Measurements from ENCODE around the gene NGLY1. TPM values are rescaled to one million over a fixed set of nuclear protein-coding genes. Genes with fewer than 3 reads are reported as not detected.

The NGLY1 gene
- total RNA-seq, 4 donors from 2014 or later: 61.5 to 73.3 (median 68.6) TPM

DNA sequence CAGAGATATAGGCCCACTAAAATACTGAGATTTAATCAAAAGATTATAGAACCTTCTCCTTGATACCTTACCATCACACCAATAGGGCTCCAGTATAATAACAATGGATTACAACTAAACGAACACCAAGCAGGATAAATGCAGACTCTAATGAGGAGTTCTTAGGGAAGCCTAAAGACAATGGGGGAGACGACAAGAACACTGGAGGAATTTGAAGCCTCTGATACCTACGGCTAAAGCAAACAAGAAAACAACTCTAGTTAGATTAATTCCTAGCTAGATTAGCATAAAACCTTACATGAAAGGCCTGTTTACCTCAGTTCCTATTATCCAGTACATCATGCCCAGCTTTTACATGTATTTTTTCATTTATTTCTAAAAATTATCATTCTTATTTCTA lies 35.1 kb downstream of the NGLY1 start:
- in situ Hi-C loops (cut with MboI; ENCODE audit: low sequenced_read_pairs in 4 of 4): no loop called here

DNA sequence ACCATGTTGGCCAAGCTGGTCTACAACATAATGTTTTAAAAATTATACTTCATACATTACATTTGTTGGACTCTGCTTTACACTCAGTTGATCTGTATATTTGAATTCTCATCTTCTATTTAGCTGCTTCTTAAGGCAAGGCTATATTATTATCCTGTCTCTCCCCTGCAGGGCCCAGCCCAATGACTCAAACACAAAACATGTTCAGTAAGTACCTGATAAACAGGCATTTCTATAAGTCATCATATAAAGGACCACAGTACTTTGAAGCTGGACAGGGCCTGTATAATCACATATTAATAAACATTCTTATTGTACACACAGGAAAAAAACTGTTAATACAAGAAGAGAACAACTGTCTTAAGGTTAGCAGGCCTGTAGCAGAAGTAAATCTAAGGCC lies 36.2 kb downstream of the NGLY1 start:
- in situ Hi-C loops (cut with MboI; ENCODE audit: low sequenced_read_pairs in 4 of 4) (no loop called here), intact Hi-C loops (cut with DNase I; ENCODE audit: low total_unique reads) (no loop called here)
- TF ChIP-seq, protein P1, sequence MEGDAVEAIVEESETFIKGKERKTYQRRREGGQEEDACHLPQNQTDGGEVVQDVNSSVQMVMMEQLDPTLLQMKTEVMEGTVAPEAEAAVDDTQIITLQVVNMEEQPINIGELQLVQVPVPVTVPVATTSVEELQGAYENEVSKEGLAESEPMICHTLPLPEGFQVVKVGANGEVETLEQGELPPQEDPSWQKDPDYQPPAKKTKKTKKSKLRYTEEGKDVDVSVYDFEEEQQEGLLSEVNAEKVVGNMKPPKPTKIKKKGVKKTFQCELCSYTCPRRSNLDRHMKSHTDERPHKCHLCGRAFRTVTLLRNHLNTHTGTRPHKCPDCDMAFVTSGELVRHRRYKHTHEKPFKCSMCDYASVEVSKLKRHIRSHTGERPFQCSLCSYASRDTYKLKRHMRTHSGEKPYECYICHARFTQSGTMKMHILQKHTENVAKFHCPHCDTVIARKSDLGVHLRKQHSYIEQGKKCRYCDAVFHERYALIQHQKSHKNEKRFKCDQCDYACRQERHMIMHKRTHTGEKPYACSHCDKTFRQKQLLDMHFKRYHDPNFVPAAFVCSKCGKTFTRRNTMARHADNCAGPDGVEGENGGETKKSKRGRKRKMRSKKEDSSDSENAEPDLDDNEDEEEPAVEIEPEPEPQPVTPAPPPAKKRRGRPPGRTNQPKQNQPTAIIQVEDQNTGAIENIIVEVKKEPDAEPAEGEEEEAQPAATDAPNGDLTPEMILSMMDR (IDR thresholded peaks at IDR 0.05 in 4 of 5, conservative IDR thresholded peaks at IDR 0.05 in 1 of 5): no peak
- TF ChIP-seq POLR2A (IDR thresholded peaks at IDR 0.05): no peak
- ATAC-seq: no peak
- no peaks in the 10 kb centered on the region for H3K9me3 ChIP-seq
- no peak overlapping the region for H3K27ac ChIP-seq
- no peaks in the 10 kb centered on the region for H3K4me1 ChIP-seq
- H3K36me3 ChIP-seq: peaks cover 0 to 34% of the 10 kb centered on the region in 2 donors
- H3K27me3 ChIP-seq: no peaks in the 10 kb centered on the region
- no peak overlapping the region for H3K4me3 ChIP-seq
- DNase-seq: no peak

More for the DNA sequence above, 35.1 kb downstream of the NGLY1 start:
- H3K36me3 ChIP-seq: peaks cover 0 to 34% of the 10 kb centered on the region in 2 donors
- no peak for ATAC-seq
- intact Hi-C loops (cut with DNase I; ENCODE audit: low total_unique reads): loop anchor here (1.0 kb wide), 1 partner anchor 19 kb away; no protein-coding TSS in a partner anchor
- no peak for DNase-seq
- no peaks in the 10 kb centered on the region for H3K27me3 ChIP-seq
- no peak for TF ChIP-seq POLR2A (IDR thresholded peaks at IDR 0.05)
- TF ChIP-seq, protein P1 (IDR thresholded peaks at IDR 0.05 in 4 of 5, conservative IDR thresholded peaks at IDR 0.05 in 1 of 5): no peak
- no peaks in the 10 kb centered on the region for H3K9me3 ChIP-seq
- H3K4me1 ChIP-seq: no peaks in the 10 kb centered on the region
- H3K4me3 ChIP-seq: no peak overlapping the region
- no peak overlapping the region for H3K27ac ChIP-seq

DNA sequence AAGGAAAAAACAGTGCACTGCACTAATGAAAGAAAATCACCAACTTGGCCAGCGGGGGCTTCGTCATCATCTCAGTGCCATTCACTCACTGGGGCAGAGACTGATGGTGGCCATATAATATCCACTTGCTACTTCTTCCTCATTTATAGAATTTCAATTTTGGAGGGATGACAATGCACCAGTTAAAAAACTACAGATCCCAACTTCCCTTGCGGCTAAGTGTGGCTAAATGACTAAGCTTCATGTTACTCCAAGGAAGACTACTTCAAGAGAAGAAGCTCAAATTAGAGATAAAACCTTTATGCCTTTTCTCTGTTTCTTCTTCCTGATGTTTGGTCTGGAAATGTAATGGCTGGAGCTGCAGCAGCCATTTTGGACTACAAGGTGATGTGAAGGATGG lies 38.8 kb downstream of the NGLY1 start:
- no peak for DNase-seq
- Histone ChIP-seq H3K36me3 (peaks cover 0 to 20% of the 10 kb centered on the region in 2 donors), H3K4me3 (no peak overlapping the region), H3K4me1 (no peaks in the 10 kb centered on the region), H3K27ac (no peak overlapping the region), H3K9me3 (no peaks in the 10 kb centered on the region), H3K27me3 (no peaks in the 10 kb centered on the region)
- in situ Hi-C loops (cut with MboI; ENCODE audit: low sequenced_read_pairs in 4 of 4): no loop called here
- intact Hi-C loops (cut with DNase I; ENCODE audit: low total_unique reads): no loop called here
- ATAC-seq: no peak
- TF ChIP-seq, protein P1 (IDR thresholded peaks at IDR 0.05 in 4 of 5, conservative IDR thresholded peaks at IDR 0.05 in 1 of 5): no peak
- no peak for TF ChIP-seq POLR2A (IDR thresholded peaks at IDR 0.05)

DNA sequence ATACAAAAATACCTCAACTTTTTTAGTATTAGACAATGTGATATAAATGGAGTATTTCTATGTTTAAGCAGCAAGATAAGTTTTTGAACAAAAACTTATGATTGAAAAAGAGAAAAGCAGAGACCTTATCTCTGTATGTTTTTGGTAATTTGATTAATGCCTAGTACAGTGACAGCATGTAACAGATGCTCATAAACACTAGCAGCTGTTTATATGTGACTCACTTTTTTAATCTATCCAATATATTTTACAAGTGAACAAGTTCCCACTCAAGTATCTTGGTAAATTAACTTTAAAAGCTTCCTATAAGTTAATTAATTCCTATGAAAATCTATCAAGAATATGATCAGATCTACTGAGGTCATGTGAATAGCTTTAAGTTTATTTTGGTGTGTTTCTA lies 55.1 kb downstream of the NGLY1 start:
- H3K4me1 ChIP-seq: no peaks in the 10 kb centered on the region
- H3K27me3 ChIP-seq: no peaks in the 10 kb centered on the region
- H3K36me3 ChIP-seq: peaks cover 0 to 53% of the 10 kb centered on the region in 2 donors
- ATAC-seq (no peak), DNase-seq (no peak)
- intact Hi-C loops (cut with DNase I; ENCODE audit: low total_unique reads) (no loop called here), in situ Hi-C loops (cut with MboI; ENCODE audit: low sequenced_read_pairs in 4 of 4) (no loop called here)
- TF ChIP-seq, protein P1 (IDR thresholded peaks at IDR 0.05 in 4 of 5, conservative IDR thresholded peaks at IDR 0.05 in 1 of 5): no peak
- no peak for TF ChIP-seq POLR2A (IDR thresholded peaks at IDR 0.05)
- no peak overlapping the region for H3K4me3 ChIP-seq
- H3K27ac ChIP-seq: no peak overlapping the region
- no peaks in the 10 kb centered on the region for H3K9me3 ChIP-seq

DNA sequence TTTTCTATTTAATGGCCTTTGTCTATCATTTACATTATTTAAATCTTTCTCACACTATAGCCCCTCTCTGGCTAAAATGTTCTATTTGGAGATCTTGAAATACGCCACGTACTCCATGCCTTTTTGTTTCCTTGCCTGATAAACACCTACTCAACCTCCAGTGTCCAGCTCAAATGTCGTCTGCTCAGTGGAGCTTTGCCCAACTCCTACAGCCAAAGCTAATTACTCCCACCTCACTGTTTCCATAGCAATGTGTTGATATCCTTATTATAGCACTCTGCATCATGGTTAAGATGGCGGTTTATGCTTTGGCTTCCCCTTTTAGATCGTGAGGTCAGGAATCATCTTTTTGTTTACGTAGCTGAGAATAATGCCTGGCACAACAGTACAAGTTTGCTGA lies 55.9 kb downstream of the NGLY1 start:
- H3K36me3 ChIP-seq: peaks cover 0 to 46% of the 10 kb centered on the region in 2 donors
- H3K27me3 ChIP-seq: no peaks in the 10 kb centered on the region
- in situ Hi-C loops (cut with MboI; ENCODE audit: low sequenced_read_pairs in 4 of 4) (no loop called here), intact Hi-C loops (cut with DNase I; ENCODE audit: low total_unique reads) (no loop called here)
- H3K4me1 ChIP-seq: no peaks in the 10 kb centered on the region
- DNase-seq (no peak), ATAC-seq (no peak)
- no peak overlapping the region for H3K4me3 ChIP-seq
- no peak overlapping the region for H3K27ac ChIP-seq
- no peak for TF ChIP-seq POLR2A (IDR thresholded peaks at IDR 0.05)
- TF ChIP-seq, protein P1 (IDR thresholded peaks at IDR 0.05 in 4 of 5, conservative IDR thresholded peaks at IDR 0.05 in 1 of 5): no peak
- no peaks in the 10 kb centered on the region for H3K9me3 ChIP-seq

All from gastrocnemius medialis (tissue), 4 donors.